WTC11 (cell line): ENCODE measurements around the gene COL16A1. TPM values are rescaled to one million over a fixed set of nuclear protein-coding genes. Genes with fewer than 3 reads are reported as not detected.

ENCODE experiments used
- ATAC-seq: fragments of 200-7000 bp; cut with Tn5 transposase; 2 replicates; pipeline ENCODE4 v1.10.0; 2021; ENCODE audit warnings: mild to moderate bottlenecking, moderate library complexity
- CTCF ChIA-PET: fragments of 300-600 bp; sonication (Branson Sonifier 250); formaldehyde crosslinking; loops from one replicate; lab custom pipeline; 2021; ENCODE audit warnings: antibody characterized with exemption; lab: Charles Lee
- POLR2A ChIA-PET: fragments of 350-600 bp; sonication (Branson Sonifier 250); formaldehyde crosslinking; loops from one replicate; lab custom pipeline; 2021; ENCODE audit warnings: antibody characterized with exemption; lab: Charles Lee
- DNase-seq: peaks from one replicate; pipeline ENCODE4 v3.0.0; 2021; ENCODE audit warnings: low spot score
- H3K27ac Mint-ChIP-seq: 2 replicates; pipeline ENCODE4 v1.8.0; 2021; ENCODE audit warnings: mixed read lengths
- H3K27me3 Mint-ChIP-seq: 2 replicates; pipeline ENCODE4 v1.8.0; 2021; ENCODE audit warnings: low read depth, mild to moderate bottlenecking, moderate library complexity, mixed read lengths
- H3K36me3 Mint-ChIP-seq: 2 replicates; pipeline ENCODE4 v1.8.0; 2021; ENCODE audit warnings: mixed read lengths
- H3K4me1 Mint-ChIP-seq: 2 replicates; pipeline ENCODE4 v1.8.0; 2022; ENCODE audit warnings: mixed read lengths
- H3K4me3 Mint-ChIP-seq: 2 replicates; pipeline ENCODE4 v1.8.0; 2021; ENCODE audit warnings: mild to moderate bottlenecking, moderate library complexity, mixed read lengths
- H3K9me3 Mint-ChIP-seq: 2 replicates; pipeline ENCODE4 v1.8.0; 2021; ENCODE audit warnings: mixed read lengths
- AR ChIP-seq: fragments of 250-450 bp; sonication (Bioruptor Pico); IDR thresholded peaks from 2 replicates; pipeline ENCODE4 v1.9.0; 2021; ENCODE audit warnings: mild to moderate bottlenecking
- ATF1 ChIP-seq: sonication (generic); formaldehyde crosslinking; IDR thresholded peaks from 2 replicates; pipeline ENCODE4 v1.8.1; 2023; ENCODE audit warnings: mild to moderate bottlenecking, moderate library complexity, missing genetic modification reagents
- CBFB ChIP-seq: sonication (generic); formaldehyde crosslinking; IDR thresholded peaks from 2 replicates; pipeline ENCODE4 v1.8.1; 2022; ENCODE audit warnings: mild to moderate bottlenecking, low read depth, missing genetic modification reagents
- CDX4 ChIP-seq: fragments of 250-450 bp; sonication (Bioruptor Pico); IDR thresholded peaks from 2 replicates; pipeline ENCODE4 v1.9.0; 2021; ENCODE audit warnings: moderate library complexity, mild to moderate bottlenecking, inconsistent platforms, borderline replicate concordance
- E2F5 ChIP-seq: sonication (generic); formaldehyde crosslinking; IDR thresholded peaks from 2 replicates; pipeline ENCODE4 v1.8.1; 2022; ENCODE audit warnings: mild to moderate bottlenecking, moderate library complexity, missing genetic modification reagents
- EMX1 ChIP-seq: fragments of 250-450 bp; sonication (Bioruptor Pico); IDR thresholded peaks from 2 replicates; pipeline ENCODE4 v1.8.0; 2021; ENCODE audit warnings: mild to moderate bottlenecking
- ETV6 ChIP-seq: sonication (generic); formaldehyde crosslinking; IDR thresholded peaks from 2 replicates; pipeline ENCODE4 v1.8.1; 2022; ENCODE audit warnings: mild to moderate bottlenecking, missing genetic modification reagents
- FOXP4 ChIP-seq: sonication (generic); formaldehyde crosslinking; IDR thresholded peaks from 2 replicates; pipeline ENCODE4 v1.8.0; 2022; ENCODE audit warnings: mild to moderate bottlenecking, missing genetic modification reagents
- HMGXB4 ChIP-seq: sonication (generic); formaldehyde crosslinking; IDR thresholded peaks from 2 replicates; pipeline ENCODE4 v1.8.1; 2023; ENCODE audit warnings: mild to moderate bottlenecking, moderate library complexity, missing genetic modification reagents
- MLX ChIP-seq: sonication (generic); formaldehyde crosslinking; IDR thresholded peaks from 2 replicates; pipeline ENCODE4 v1.8.1; 2023; ENCODE audit warnings: mild to moderate bottlenecking, missing genetic modification reagents, moderate library complexity
- MYBL2 ChIP-seq: sonication (generic); formaldehyde crosslinking; IDR thresholded peaks from 2 replicates; pipeline ENCODE4 v1.8.1; 2023; ENCODE audit warnings: mild to moderate bottlenecking, moderate library complexity, missing genetic modification reagents
- NR2C2 ChIP-seq: sonication (generic); formaldehyde crosslinking; IDR thresholded peaks from 2 replicates; pipeline ENCODE4 v1.8.0; 2022; ENCODE audit warnings: mild to moderate bottlenecking, missing genetic modification reagents
- PREB ChIP-seq: sonication (generic); formaldehyde crosslinking; IDR thresholded peaks from 2 replicates; pipeline ENCODE4 v1.8.1; 2022; ENCODE audit warnings: mild to moderate bottlenecking, missing genetic modification reagents, moderate library complexity, borderline replicate concordance
- SMAD3 ChIP-seq: sonication (generic); formaldehyde crosslinking; IDR thresholded peaks from 2 replicates; pipeline ENCODE4 v1.8.0; 2022; ENCODE audit warnings: missing genetic modification reagents, mild to moderate bottlenecking, borderline replicate concordance
- TEAD4 ChIP-seq: sonication (generic); formaldehyde crosslinking; IDR thresholded peaks from 2 replicates; pipeline ENCODE4 v1.8.0; 2022; ENCODE audit warnings: mild to moderate bottlenecking, missing genetic modification reagents
- ZBTB21 ChIP-seq: sonication (generic); formaldehyde crosslinking; IDR thresholded peaks from 2 replicates; pipeline ENCODE4 v1.8.1; 2023; ENCODE audit warnings: mild to moderate bottlenecking, missing genetic modification reagents, borderline replicate concordance
- ZMAT4 ChIP-seq: fragments of 250-450 bp; sonication (Bioruptor Pico); IDR thresholded peaks from 2 replicates; pipeline ENCODE4 v1.9.0; 2021; ENCODE audit warnings: mild to moderate bottlenecking
- ZNF671 ChIP-seq: fragments of 250-450 bp; sonication (Bioruptor Pico); IDR thresholded peaks from 2 replicates; pipeline ENCODE4 v1.8.0; 2021; ENCODE audit warnings: mild to moderate bottlenecking
- total RNA-seq: library from RNA; stranded (reverse); gene quantifications from 3 replicates; pipeline ENCODE4 v1.2.3, GENCODE V29; 2021

COL16A1 gene
- total RNA-seq, 1 experiment from 2014 or later, result 8.8 TPM

- CTCF ChIA-PET, result interaction anchor here (1.1 kb wide), 1 partner anchor 15 kb away, joined by 3 read pairs; no protein-coding TSS in a partner anchor
Observed at GRCh38 chr1:31605908-31606427, 97.8 kb downstream of the COL16A1 start.

More at GRCh38 chr1:31605908-31606427, 97.8 kb downstream of the COL16A1 start:
- no peaks in the 10 kb centered on the region for H3K9me3 Mint-ChIP-seq
- no peak for TF ChIP-seq CDX4 (CRISPR knock-in tag)
- no peak for TF ChIP-seq E2F5 (CRISPR knock-in tag)
- TF ChIP-seq ZMAT4, result no peak
- no peak for TF ChIP-seq CBFB (CRISPR knock-in tag)
- TF ChIP-seq NR2C2 (CRISPR knock-in tag), result no peak
- no peak for TF ChIP-seq ATF1 (CRISPR knock-in tag)
- no peak for TF ChIP-seq AR
- TF ChIP-seq EMX1, result no peak
- TF ChIP-seq FOXP4 (CRISPR knock-in tag), result no peak
- TF ChIP-seq ETV6 (CRISPR knock-in tag), result no peak
- no peak for TF ChIP-seq HMGXB4 (CRISPR knock-in tag)
- no peak for TF ChIP-seq ZNF671 (CRISPR knock-in tag)
- no peak for TF ChIP-seq SMAD3 (CRISPR knock-in tag)
- TF ChIP-seq TEAD4 (CRISPR knock-in tag), result no peak
- TF ChIP-seq MLX (CRISPR knock-in tag), result no peak
- TF ChIP-seq PREB, result no peak
- TF ChIP-seq ZBTB21 (CRISPR knock-in tag), result no peak
- no peak for TF ChIP-seq MYBL2
- H3K27ac Mint-ChIP-seq, result no peak overlapping the region
- H3K4me1 Mint-ChIP-seq, result 0 out of 2 replicates have a peak, but pooled peaks cover 3% of the 10 kb centered on the region
- no peaks in the 10 kb centered on the region for H3K36me3 Mint-ChIP-seq
- no peaks in the 10 kb centered on the region for H3K27me3 Mint-ChIP-seq
- ATAC-seq, result no peak
- POLR2A ChIA-PET, result interaction anchor here (2.2 kb wide), 1 partner anchor 13 kb away, joined by 6 read pairs; no protein-coding TSS in a partner anchor
- no peak overlapping the region for H3K4me3 Mint-ChIP-seq
- DNase-seq, result no peak

Other genes with a start within 250 kb of the COL16A1 start
- gene TINAGL1, start 127.5 kb downstream of the COL16A1 start, total RNA-seq, result 7.2 to 8.4 TPM (median 8.4 TPM) in 3 replicates
- gene HCRTR1, start 86.3 kb downstream of the COL16A1 start, total RNA-seq, result 0.13 to 0.23 TPM (median 0.14 TPM) in 3 replicates
- 33.7 to 37.0 TPM (median 35.5 TPM) in 3 replicates for gene PEF1, start 59.1 kb downstream of the COL16A1 start, total RNA-seq
- gene ADGRB2, start 60.3 kb upstream of the COL16A1 start, total RNA-seq, result 29.6 to 39.3 TPM (median 30.1 TPM) in 3 replicates
- 3.0 to 4.9 TPM (median 3.7 TPM) in 3 replicates for gene SPOCD1, start 112.0 kb upstream of the COL16A1 start, total RNA-seq
- gene PTP4A2, start 234.4 kb upstream of the COL16A1 start, total RNA-seq, result 147 to 172 TPM (median 150 TPM) in 3 replicates